H1 (cell line): Measurements from ENCODE around the gene ARRB1. TPM values are rescaled to one million over a fixed set of nuclear protein-coding genes. Genes with fewer than 3 reads are reported as not detected.

Experiments used
- CTCF ChIA-PET: fragments of 300-600 bp; sonication (Branson Sonifier 250); formaldehyde crosslinking; loops from one replicate; lab custom pipeline; 2021; ENCODE audit not compliant: partially characterized antibody; lab: Charles Lee
- POLR2A ChIA-PET: fragments of 300-600 bp; sonication (Branson Sonifier 250); formaldehyde crosslinking; loops from one replicate; lab custom pipeline; 2021; ENCODE audit warnings: inconsistent platforms; ENCODE audit not compliant: partially characterized antibody; lab: Charles Lee
- DNase-seq, 2 experiments: peaks; one replicate each; pipeline versions ENCODE4 v3.0.0 to v3.0.0-alpha.2; 2010 to 2022; ENCODE audit warnings: low spot score in 2 of 2, low read depth in 1 of 2, mixed read lengths in 1 of 2
- FAIRE-seq: peaks from 2 replicates; lab custom pipeline; 2011; peaks lifted over from hg19 to GRCh38; lab: Jason Lieb, UNC
- H2AFZ ChIP-seq: 2 replicates; pipeline ENCODE4 v1.8.1; 2012; ENCODE audit warnings: low read length, inconsistent platforms
- H2AK5ac ChIP-seq: 2 replicates; pipeline ENCODE4 v1.6.1; 2013; ENCODE audit warnings: low read depth, low read length
- H2BK120ac ChIP-seq: replicated peaks from 2 replicates; pipeline ENCODE3; 2013; ENCODE audit warnings: low read depth, low read length, inconsistent platforms
- H2BK12ac ChIP-seq: 2 replicates; pipeline ENCODE4 v1.6.1; 2013; ENCODE audit warnings: low read depth, low read length
- H2BK15ac ChIP-seq: 2 replicates; pipeline ENCODE4 v1.6.1; 2013; ENCODE audit warnings: low read length
- H2BK20ac ChIP-seq: 2 replicates; pipeline ENCODE4 v1.6.1; 2013; ENCODE audit warnings: low read length
- H2BK5ac ChIP-seq: 2 replicates; pipeline ENCODE4 v1.6.1; 2013; ENCODE audit warnings: low read depth, low read length
- H3K14ac ChIP-seq: 2 replicates; pipeline ENCODE4 v1.6.1; 2013; ENCODE audit warnings: inconsistent platforms; ENCODE audit not compliant: insufficient read length
- H3K18ac ChIP-seq: 2 replicates; pipeline ENCODE4 v1.6.1; 2013; ENCODE audit warnings: low read length; ENCODE audit errors: extremely low read depth
- H3K23ac ChIP-seq: 2 replicates; pipeline ENCODE4 v1.6.1; 2013; ENCODE audit warnings: inconsistent platforms; ENCODE audit not compliant: insufficient read length
- H3K23me2 ChIP-seq: 2 replicates; pipeline ENCODE4 v1.6.1; 2013; ENCODE audit warnings: low read depth, low read length
- H3K27ac ChIP-seq: 2 replicates; pipeline ENCODE4 v1.6.1; 2011; ENCODE audit warnings: low read depth, low read length, inconsistent platforms
- H3K27me3 ChIP-seq, 4 experiments: replicated peaks in 1 of 4; 1 replicate in 1 of 4; 2 replicates in 3 of 4; pipeline versions ENCODE4 v1.6.1 to v1.8.1; 2011 to 2013; ENCODE audit warnings: low read length in 3 of 4, mild to moderate bottlenecking in 3 of 4, inconsistent platforms in 2 of 4, mixed read lengths in 2 of 4, moderate library complexity in 1 of 4; ENCODE audit not compliant: control insufficient read depth in 3 of 4, insufficient read depth in 3 of 4; ENCODE audit errors: extremely low read depth in 1 of 4
- H3K36me3 ChIP-seq, 4 experiments: 2 replicates each; pipeline versions ENCODE4 v1.6.1 to v1.8.1; 2011 to 2013; ENCODE audit warnings: mild to moderate bottlenecking in 4 of 4, low read length in 3 of 4, moderate library complexity in 2 of 4, control low read depth in 1 of 4, inconsistent platforms in 1 of 4; ENCODE audit not compliant: insufficient read depth in 4 of 4, control insufficient read depth in 2 of 4
- H3K4ac ChIP-seq: replicated peaks from 2 replicates; pipeline ENCODE3; 2013; ENCODE audit warnings: low read length, low read depth, mixed read lengths, inconsistent platforms; ENCODE audit not compliant: insufficient read length
- H3K4me1 ChIP-seq, 4 experiments: replicated peaks in 1 of 4; 1 replicate in 1 of 4; 2 replicates in 3 of 4; pipeline versions ENCODE4 v1.6.1 to v1.8.1; 2011 to 2013; ENCODE audit warnings: low read length in 3 of 4, inconsistent platforms in 2 of 4, mixed read lengths in 1 of 4; ENCODE audit not compliant: insufficient read depth in 4 of 4, control insufficient read depth in 3 of 4
- H3K4me2 ChIP-seq, 2 experiments: 2 replicates each; pipeline versions ENCODE4 v1.6.1 to v1.8.1; 2011 to 2013; ENCODE audit warnings: low read depth in 2 of 2, low read length in 2 of 2, control low read depth in 1 of 2, inconsistent platforms in 1 of 2, mild to moderate bottlenecking in 1 of 2; ENCODE audit not compliant: insufficient read depth in 1 of 2
- H3K4me3 ChIP-seq, 4 experiments: fragments of 200-600, 300-600 bp in 1 of 4; sonication (generic), shearing (Covaris generic), sonication (Bioruptor Twin) in 1 of 4; 2 replicates each; pipeline versions ENCODE4 v1.5.1 to v1.8.1; 2011 to 2016; ENCODE audit warnings: low read length in 4 of 4, low read depth in 3 of 4, control low read depth in 2 of 4, inconsistent platforms in 2 of 4, mild to moderate bottlenecking in 2 of 4, mixed read lengths in 1 of 4, moderate library complexity in 1 of 4; ENCODE audit not compliant: insufficient read depth in 2 of 4; ENCODE audit errors: extremely low read depth in 1 of 4
- H3K56ac ChIP-seq: replicated peaks from 2 replicates; pipeline ENCODE3; 2013; ENCODE audit warnings: low read depth, mild to moderate bottlenecking, mixed read lengths, low read length, inconsistent platforms; ENCODE audit not compliant: insufficient read length
- H3K79me1 ChIP-seq: 2 replicates; pipeline ENCODE4 v1.6.1; 2013; ENCODE audit warnings: low read depth, low read length, control low read depth
- H3K79me2 ChIP-seq, 2 experiments: 2 replicates each; pipeline versions ENCODE4 v1.6.1 to v1.8.1; 2012 to 2013; ENCODE audit warnings: low read length in 2 of 2, mild to moderate bottlenecking in 2 of 2, inconsistent platforms in 1 of 2; ENCODE audit not compliant: insufficient read depth in 2 of 2, control insufficient read depth in 1 of 2
- H3K9ac ChIP-seq, 4 experiments: replicated peaks in 1 of 4; 1 replicate in 1 of 4; 2 replicates in 3 of 4; pipeline versions ENCODE4 v1.6.1 to v1.8.1; 2011 to 2013; ENCODE audit warnings: low read depth in 3 of 4, low read length in 3 of 4, control low read depth in 2 of 4, mild to moderate bottlenecking in 2 of 4, moderate library complexity in 2 of 4, inconsistent platforms in 1 of 4; ENCODE audit errors: extremely low read depth in 1 of 4
- H3K9me3 ChIP-seq, 2 experiments: 2 replicates each; pipeline versions ENCODE4 v1.6.1 to v1.8.1; 2012 to 2013; ENCODE audit warnings: mild to moderate bottlenecking in 2 of 2, moderate library complexity in 2 of 2, control low read depth in 1 of 2, inconsistent platforms in 1 of 2, low read depth in 1 of 2, low read length in 1 of 2, mixed read lengths in 1 of 2; ENCODE audit not compliant: insufficient read depth in 2 of 2
- H4K20me1 ChIP-seq, 2 experiments: replicated peaks in 1 of 2; 2 replicates each; pipeline versions ENCODE3 to v1.8.1; 2011 to 2013; ENCODE audit warnings: inconsistent platforms in 2 of 2, low read length in 2 of 2, mild to moderate bottlenecking in 1 of 2; ENCODE audit not compliant: insufficient read depth in 2 of 2, control insufficient read depth in 1 of 2
- H4K5ac ChIP-seq: 2 replicates; pipeline ENCODE4 v1.6.1; 2013; ENCODE audit warnings: low read length, low read depth, mixed read lengths, inconsistent platforms; ENCODE audit not compliant: insufficient read length
- H4K8ac ChIP-seq: 2 replicates; pipeline ENCODE4 v1.8.0; 2013; ENCODE audit warnings: mild to moderate bottlenecking, moderate library complexity, low read length, inconsistent platforms; ENCODE audit not compliant: insufficient read depth; ENCODE audit errors: extremely low read depth
- H4K91ac ChIP-seq: replicated peaks from 2 replicates; pipeline ENCODE3; 2013; ENCODE audit warnings: low read length, mixed read lengths, inconsistent platforms; ENCODE audit not compliant: insufficient read length
- ASH2L ChIP-seq: fragments of 200-600, 300-600 bp; sonication (generic); IDR thresholded peaks from one replicate; pipeline ENCODE4 v1.7.1; 2017; ENCODE audit warnings: low read length
- ATF2 ChIP-seq: IDR thresholded peaks from 2 replicates; pipeline ENCODE4 v1.6.1; 2012; ENCODE audit warnings: low read length, inconsistent platforms
- EP300 ChIP-seq, 2 experiments: IDR thresholded peaks; 1 replicate in 1 of 2; 2 replicates in 1 of 2; pipeline ENCODE4 v1.6.1; 2011 to 2012; ENCODE audit warnings: low read depth in 2 of 2, low read length in 2 of 2, mild to moderate bottlenecking in 2 of 2, borderline replicate concordance in 1 of 2, inconsistent platforms in 1 of 2, moderate library complexity in 1 of 2
- GTF2F1 ChIP-seq: IDR thresholded peaks from 2 replicates; pipeline ENCODE4 v1.6.1; 2012; ENCODE audit warnings: low read depth, low read length, improper control_type of control experiment, borderline replicate concordance
- HDAC6 ChIP-seq: IDR thresholded peaks from one replicate; pipeline ENCODE4 v1.7.1; 2012; ENCODE audit warnings: low read depth, mild to moderate bottlenecking, inconsistent platforms, low read length, moderate library complexity
- MAFK ChIP-seq: IDR thresholded peaks from 2 replicates; pipeline ENCODE4 v1.6.1; 2012; ENCODE audit warnings: low read depth, mild to moderate bottlenecking, improper control_type of control experiment, low read length
- RAD21 ChIP-seq, 2 experiments: IDR thresholded peaks in 1 of 2; conservative IDR thresholded peaks in 1 of 2; 2 replicates each; pipeline ENCODE4 v1.6.1; 2011; ENCODE audit warnings: low read depth in 2 of 2, low read length in 2 of 2, improper control_type of control experiment in 1 of 2, inconsistent platforms in 1 of 2, mild to moderate bottlenecking in 1 of 2, moderate library complexity in 1 of 2
- SIRT6 ChIP-seq: IDR thresholded peaks from one replicate; pipeline ENCODE4 v1.7.1; 2012; ENCODE audit warnings: low read length, inconsistent platforms
- TAF7 ChIP-seq: optimal IDR thresholded peaks from 2 replicates; pipeline ENCODE3; 2011; ENCODE audit warnings: low read depth, mild to moderate bottlenecking, inconsistent platforms, low read length, moderate library complexity, borderline replicate concordance
- TBP ChIP-seq: IDR thresholded peaks from 2 replicates; pipeline ENCODE4 v1.6.1; 2011; ENCODE audit warnings: low read depth, low read length, improper control_type of control experiment
- WGBS, 2 experiments: shearing (Covaris generic) in 1 of 2; methylation state at CpG; one replicate each; pipeline versions ENCODE4 v1.1.6 to v1.1.7; 2013 to 2015; ENCODE audit warnings: low lambda C conversion rate in 2 of 2, mixed read lengths in 2 of 2, inconsistent platforms in 1 of 2, low coverage in 1 of 2, missing lambda C conversion rate in 1 of 2; ENCODE audit not compliant: insufficient replicate concordance in 2 of 2, insufficient coverage in 1 of 2, insufficient read length in 1 of 2; ENCODE audit errors: extremely low coverage in 1 of 2, missing lambda C conversion rate in 1 of 2; 5-methylcytosine and 5-hydroxymethylcytosine counted together
- polyA plus RNA-seq, 7 experiments: library from polyadenylated mRNA; depleted of rRNA in 3 of 7; stranded (reverse) in 5 of 7; unstranded in 2 of 7; fragments of >200 nt in 5 of 7; fragments of 200-250 nt in 2 of 7; gene quantifications; 1 replicate in 5 of 7; 2 replicates in 1 of 7; 4 replicates in 1 of 7; pipeline versions ENCODE4 v1.2.1 to v1.2.3, GENCODE V29; 2011 to 2013; ENCODE audit warnings: missing spikeins in 2 of 7, mixed read lengths in 2 of 7
- total RNA-seq: library from RNA; stranded (reverse); fragmentation: NEBNext Ultra II Directional; extraction: Animal tissue kit (Norgen Biotek cat#: 25700); gene quantifications from 2 replicates; pipeline ENCODE4 v1.2.1, GENCODE V29; 2021

Gene ARRB1
- total and polyA plus RNA-seq, 2 of the 8 experiments (the other 6 are each of a cell fraction or from before 2014, with no cell fraction given): 9.4 to 31.8 TPM

GRCh38 chr11:75394085-75394840 lies 42.8 kb upstream of the ARRB1 start:
- Histone ChIP-seq H2BK15ac (no peak overlapping the region), H4K20me1 (no peaks in the 10 kb centered on the region), H4K8ac (no peak overlapping the region), H3K9me3 (no peaks in the 10 kb centered on the region), H4K5ac (no peak overlapping the region), H3K14ac (no peak overlapping the region), H3K4me1 (peaks cover 0 to 3% (median 0%) of the 10 kb centered on the region in 4 experiments; a peak in 3 of 7 replicates), H2BK12ac (no peak overlapping the region), H3K79me2 (no peaks in the 10 kb centered on the region), H2AK5ac (no peak overlapping the region), H3K56ac (no peak overlapping the region), H3K23ac (no peak overlapping the region), H3K36me3 (no peaks in the 10 kb centered on the region), H3K4me2 (no peak overlapping the region), H3K4ac (no peak overlapping the region), H3K18ac (no peak overlapping the region), H2AFZ (no peak overlapping the region), H3K27me3 (no peaks in the 10 kb centered on the region), H3K79me1 (no peaks in the 10 kb centered on the region), H2BK20ac (no peak overlapping the region), H4K91ac (no peak overlapping the region), H2BK5ac (no peak overlapping the region), H3K23me2 (no peaks in the 10 kb centered on the region), H3K9ac (no peak overlapping the region), H3K27ac (no peak overlapping the region), H2BK120ac (no peak overlapping the region), H3K4me3 (no peak overlapping the region)
- no peak for FAIRE-seq
- CTCF ChIA-PET: interaction anchor here (0.8 to 2.0 kb wide), 5 partner anchors 32 to 145 kb away, joined by 3 to 6 read pairs (median 4); no protein-coding TSS in a partner anchor
- DNase-seq: no peak
- POLR2A ChIA-PET: interaction anchor here (16.7 to 20.0 kb wide), 2 partner anchors 9 to 30 kb away, joined by 269 to 570 read pairs; partner anchors contain the start of genes KLHL35 and RPS3
- WGBS, 2 experiments: 77% methylated on average over 7 of the region's 8 CpGs; no CpG with 5 or more reads in 1 of the 2 experiments
- TF ChIP-seq TAF7 (no peak), TBP (no peak), HDAC6 (no peak), ASH2L (no peak), MAFK (no peak), EP300 (IDR thresholded peaks at IDR 0.05; ENCODE audit: borderline replicate concordance in 1 of 2, low read depth in 2 of 2, low read length in 2 of 2) (no peak), SIRT6 (no peak), GTF2F1 (no peak), ATF2 (no peak), RAD21 (IDR thresholded peaks at IDR 0.05 in 1 of 2, conservative IDR thresholded peaks at IDR 0.05 in 1 of 2; ENCODE audit: low read depth in 2 of 2, low read length in 2 of 2) (no peak)
